Measurements from ENCODE around the gene LDHAL6B. TPM values are rescaled to one million over a fixed set of nuclear protein-coding genes. Genes with fewer than 3 reads are reported as not detected.

LDHAL6B gene
- total and polyA plus RNA-seq, 2 donors from 2014 or later, result not detected

DNA sequence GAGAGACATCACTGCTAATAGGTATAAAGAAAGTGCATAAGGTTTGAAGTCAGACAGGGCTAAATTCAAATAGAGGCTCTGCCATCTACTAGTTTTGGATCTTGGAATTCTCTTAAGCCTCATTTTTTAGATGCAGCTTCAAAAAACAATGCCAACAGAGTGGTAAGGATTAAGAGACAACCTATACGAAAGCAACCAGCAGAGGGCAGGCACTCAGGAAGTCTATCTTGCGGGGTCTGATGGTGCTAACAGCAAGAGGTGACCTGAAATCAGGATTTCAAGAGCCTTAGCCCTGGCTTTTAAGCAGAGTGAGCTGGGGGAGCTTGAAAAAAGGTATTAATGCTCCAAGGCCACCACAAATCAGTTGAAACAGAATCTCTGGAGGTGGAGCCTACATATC, 40.7 kb downstream of the LDHAL6B start:
- intact Hi-C loops (cut with DNase I), result no loop called here
- Histone ChIP-seq H3K4me1 (ENCODE audit: control insufficient read depth in 2 of 3, insufficient read depth in 2 of 3, low read depth in 1 of 3, low read length in 3 of 3) (peaks cover 0 to 5% (median 3%) of the 10 kb centered on the region in 3 donors), H3K9me3 (ENCODE audit: control insufficient read depth in 2 of 3, insufficient read depth in 1 of 3, low read length in 3 of 3) (no peaks in the 10 kb centered on the region), H3K27me3 (ENCODE audit: control insufficient read depth, insufficient read depth, low read length) (no peaks in the 10 kb centered on the region), H3K36me3 (ENCODE audit: control insufficient read depth in 2 of 3, insufficient read depth in 3 of 3, low read length in 3 of 3) (peaks cover 0 to 2% (median 0%) of the 10 kb centered on the region in 3 donors), H3K9ac (ENCODE audit: low read length in 3 of 3) (no peak overlapping the region), H3K27ac (ENCODE audit: low read depth in 2 of 2, low read length in 2 of 2) (no peak overlapping the region), H3K4me3 (ENCODE audit: low read length in 3 of 3) (no peak overlapping the region)
- FAIRE-seq, result no peak
- peak in 4 of 5 donors; percentile 62 to 82 (median 74) for DNase-seq
- TF ChIP-seq, protein P1, sequence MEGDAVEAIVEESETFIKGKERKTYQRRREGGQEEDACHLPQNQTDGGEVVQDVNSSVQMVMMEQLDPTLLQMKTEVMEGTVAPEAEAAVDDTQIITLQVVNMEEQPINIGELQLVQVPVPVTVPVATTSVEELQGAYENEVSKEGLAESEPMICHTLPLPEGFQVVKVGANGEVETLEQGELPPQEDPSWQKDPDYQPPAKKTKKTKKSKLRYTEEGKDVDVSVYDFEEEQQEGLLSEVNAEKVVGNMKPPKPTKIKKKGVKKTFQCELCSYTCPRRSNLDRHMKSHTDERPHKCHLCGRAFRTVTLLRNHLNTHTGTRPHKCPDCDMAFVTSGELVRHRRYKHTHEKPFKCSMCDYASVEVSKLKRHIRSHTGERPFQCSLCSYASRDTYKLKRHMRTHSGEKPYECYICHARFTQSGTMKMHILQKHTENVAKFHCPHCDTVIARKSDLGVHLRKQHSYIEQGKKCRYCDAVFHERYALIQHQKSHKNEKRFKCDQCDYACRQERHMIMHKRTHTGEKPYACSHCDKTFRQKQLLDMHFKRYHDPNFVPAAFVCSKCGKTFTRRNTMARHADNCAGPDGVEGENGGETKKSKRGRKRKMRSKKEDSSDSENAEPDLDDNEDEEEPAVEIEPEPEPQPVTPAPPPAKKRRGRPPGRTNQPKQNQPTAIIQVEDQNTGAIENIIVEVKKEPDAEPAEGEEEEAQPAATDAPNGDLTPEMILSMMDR (IDR thresholded peaks at IDR 0.05; ENCODE audit: borderline replicate concordance, extremely low read depth, insufficient read depth), result peak; percentile 43

DNA sequence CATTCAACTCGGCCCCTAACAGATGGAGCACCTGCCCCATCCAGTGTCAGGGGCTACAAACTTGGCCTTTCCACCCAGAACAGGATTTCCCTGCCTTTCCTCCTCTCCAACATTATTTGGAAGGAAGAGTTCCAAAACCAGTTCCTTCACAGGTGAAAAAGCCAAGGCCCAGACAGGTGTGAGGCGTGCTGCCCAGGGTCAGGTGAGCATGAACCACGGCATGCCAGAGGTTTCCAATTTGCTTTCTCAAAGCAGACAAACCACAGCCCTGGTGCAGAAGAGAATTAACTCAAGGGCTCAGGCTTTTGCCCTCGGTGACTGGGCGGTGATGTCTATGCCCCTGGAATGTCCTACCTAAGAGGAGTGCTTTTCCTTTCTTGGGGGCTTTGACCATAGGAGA, 43.2 kb downstream of the LDHAL6B start:
- DNase-seq (no peak), FAIRE-seq (no peak)
- TF ChIP-seq, protein P1 (IDR thresholded peaks at IDR 0.05; ENCODE audit: borderline replicate concordance, extremely low read depth, insufficient read depth), result no peak
- H3K4me3 ChIP-seq (ENCODE audit: low read length in 3 of 3), result no peak overlapping the region
- no peaks in the 10 kb centered on the region for H3K36me3 ChIP-seq (ENCODE audit: control insufficient read depth in 2 of 3, insufficient read depth in 3 of 3, low read length in 3 of 3)
- no peaks in the 10 kb centered on the region for H3K9me3 ChIP-seq (ENCODE audit: control insufficient read depth in 2 of 3, insufficient read depth in 1 of 3, low read length in 3 of 3)
- H3K27me3 ChIP-seq (ENCODE audit: control insufficient read depth, insufficient read depth, low read length), result no peaks in the 10 kb centered on the region
- H3K4me1 ChIP-seq (ENCODE audit: control insufficient read depth in 2 of 3, insufficient read depth in 2 of 3, low read depth in 1 of 3, low read length in 3 of 3), result peaks cover 0 to 3% (median 3%) of the 10 kb centered on the region in 3 donors
- intact Hi-C loops (cut with DNase I), result no loop called here
- no peak overlapping the region for H3K9ac ChIP-seq (ENCODE audit: low read length in 3 of 3)
- no peak overlapping the region for H3K27ac ChIP-seq (ENCODE audit: low read depth in 2 of 2, low read length in 2 of 2)

DNA sequence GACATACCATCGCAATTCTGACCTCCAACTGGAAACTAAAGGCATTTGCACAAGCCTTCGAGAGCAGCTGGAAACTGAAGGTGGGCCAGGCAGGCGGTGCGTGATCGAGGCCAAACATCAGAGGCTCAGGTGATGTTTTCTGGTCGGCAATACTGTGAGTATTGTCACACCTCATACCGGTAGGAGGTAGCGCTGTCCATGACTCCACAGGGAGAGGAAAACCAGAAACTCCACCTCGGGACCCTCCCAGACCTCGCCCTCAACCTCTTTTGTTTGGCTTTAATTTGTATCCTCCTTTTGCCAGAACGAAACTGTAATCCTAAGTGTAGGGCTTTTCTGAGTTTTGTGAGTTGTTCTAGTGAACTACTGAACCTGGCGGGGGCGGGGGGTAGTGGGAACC, 43.6 kb downstream of the LDHAL6B start:
- H3K36me3 ChIP-seq (ENCODE audit: control insufficient read depth in 2 of 3, insufficient read depth in 3 of 3, low read length in 3 of 3), result no peaks in the 10 kb centered on the region
- TF ChIP-seq, protein P1 (IDR thresholded peaks at IDR 0.05; ENCODE audit: borderline replicate concordance, extremely low read depth, insufficient read depth), result no peak
- no peak overlapping the region for H3K4me3 ChIP-seq (ENCODE audit: low read length in 3 of 3)
- no peak overlapping the region for H3K27ac ChIP-seq (ENCODE audit: low read depth in 2 of 2, low read length in 2 of 2)
- H3K9me3 ChIP-seq (ENCODE audit: control insufficient read depth in 2 of 3, insufficient read depth in 1 of 3, low read length in 3 of 3), result no peaks in the 10 kb centered on the region
- no peaks in the 10 kb centered on the region for H3K27me3 ChIP-seq (ENCODE audit: control insufficient read depth, insufficient read depth, low read length)
- DNase-seq (no peak), FAIRE-seq (no peak)
- intact Hi-C loops (cut with DNase I), result no loop called here
- H3K9ac ChIP-seq (ENCODE audit: low read length in 3 of 3), result no peak overlapping the region
- peaks cover 0 to 3% (median 3%) of the 10 kb centered on the region in 3 donors for H3K4me1 ChIP-seq (ENCODE audit: control insufficient read depth in 2 of 3, insufficient read depth in 2 of 3, low read depth in 1 of 3, low read length in 3 of 3)
